Diencephalon (tissue), 1 donor: ENCODE results near the gene TMEM150A. TPM values are rescaled to one million over a fixed set of nuclear protein-coding genes. Genes with fewer than 3 reads are reported as not detected.

Experiments
- small RNA-seq: library from RNA; depleted of rRNA; stranded (forward); fragments of <200 nt; gene quantifications from one replicate; pipeline ENCODE3, GENCODE V24; 2014
- total RNA-seq: library from RNA; depleted of rRNA; stranded (reverse); fragments of >200 nt; gene quantifications from one replicate; pipeline ENCODE4 v1.2.3, GENCODE V29; 2014

TMEM150A gene, protein sequence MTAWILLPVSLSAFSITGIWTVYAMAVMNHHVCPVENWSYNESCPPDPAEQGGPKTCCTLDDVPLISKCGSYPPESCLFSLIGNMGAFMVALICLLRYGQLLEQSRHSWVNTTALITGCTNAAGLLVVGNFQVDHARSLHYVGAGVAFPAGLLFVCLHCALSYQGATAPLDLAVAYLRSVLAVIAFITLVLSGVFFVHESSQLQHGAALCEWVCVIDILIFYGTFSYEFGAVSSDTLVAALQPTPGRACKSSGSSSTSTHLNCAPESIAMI
- total RNA-seq, result 2.5 TPM

GRCh38 chr2:85602476-85603234, at the start of gene TMEM150A:
Gene TMEM150A (minus strand): TSS chr2:85602698. CDS start chr2:85601948, 750 bp downstream.

DNA sequence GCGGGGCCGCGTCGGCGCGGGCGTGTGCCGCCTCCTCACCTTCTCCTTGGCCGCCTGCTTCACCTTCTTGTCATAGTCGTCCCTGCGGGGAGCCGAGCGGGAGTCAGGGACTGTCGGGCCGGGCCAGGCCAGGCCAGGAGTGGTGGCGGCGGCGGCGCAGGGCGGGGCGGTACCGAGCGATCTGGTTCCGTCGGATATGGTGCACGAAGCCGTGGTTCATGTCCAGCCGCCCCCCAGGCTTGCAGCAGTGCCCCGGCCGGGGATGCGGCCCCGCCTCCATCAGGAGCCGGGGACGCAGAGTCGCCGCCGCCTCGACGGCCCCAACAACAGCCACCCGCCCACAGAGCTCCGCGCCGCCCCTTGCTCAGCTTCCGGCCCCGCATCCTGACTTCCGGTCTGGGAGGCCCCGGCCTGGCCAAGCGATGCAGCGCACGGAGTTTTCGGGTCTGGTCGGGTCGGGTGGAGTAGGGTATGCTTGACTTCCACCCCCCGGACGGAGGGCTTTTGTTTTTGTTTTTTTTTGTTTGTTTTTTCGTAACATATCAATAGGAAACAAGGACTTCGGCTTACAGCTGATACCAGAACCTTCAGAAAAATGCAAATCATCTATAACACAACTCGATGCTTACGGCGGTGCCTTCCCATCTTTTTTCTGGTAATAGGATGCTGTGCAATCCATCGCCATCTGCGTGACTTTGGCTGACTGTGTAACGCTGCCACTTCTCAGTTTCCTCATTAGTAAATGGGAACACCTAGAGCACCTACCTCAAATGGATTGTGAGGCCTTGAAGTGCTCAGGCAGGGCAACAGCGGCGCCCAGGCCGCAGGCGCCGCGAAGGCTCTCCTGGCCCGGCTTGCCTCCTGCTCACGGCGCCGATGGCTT, 9.4 kb upstream of the TMEM150A start, which contains the start of gene C2orf68:
Gene C2orf68, minus strand, starts transcription at position 362 of the 883 bp plus-strand sequence. Its CDS starts 82 bp downstream, at position 280.

DNA sequence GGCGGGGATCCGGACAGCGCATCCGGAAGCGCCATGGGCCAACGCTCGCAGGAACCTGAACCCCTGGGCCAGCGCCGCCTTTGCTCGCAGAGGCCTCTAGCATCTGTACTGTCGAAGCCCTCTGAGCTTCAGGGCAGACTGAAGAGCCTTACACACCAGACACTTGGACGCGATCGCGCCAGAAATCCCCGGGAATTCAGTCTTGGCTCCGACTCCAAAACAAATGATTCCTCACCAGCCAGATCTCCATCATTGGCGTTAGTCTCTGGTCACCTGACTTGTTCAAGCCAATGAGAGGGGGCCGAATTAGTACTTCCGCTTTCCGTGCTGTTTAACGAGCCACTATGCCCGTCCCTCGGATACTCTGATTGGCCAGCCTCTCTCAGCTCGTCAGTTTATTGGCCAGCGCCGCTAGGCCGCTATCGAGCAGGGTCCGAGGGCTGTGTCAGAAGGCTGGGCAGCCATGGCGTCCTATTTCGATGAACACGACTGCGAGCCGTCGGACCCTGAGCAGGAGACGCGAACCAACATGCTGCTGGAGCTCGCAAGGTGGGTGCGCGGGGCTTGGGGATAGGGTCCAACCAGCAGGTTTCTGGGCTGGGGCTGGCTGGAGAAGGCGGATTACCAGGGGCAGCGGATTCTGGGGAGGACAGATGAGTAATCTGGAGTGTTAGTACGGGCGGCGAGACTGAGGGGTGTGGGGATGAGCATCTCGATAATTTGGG, 7.0 kb downstream of the TMEM150A start, which contains the start of gene RNF181:
Gene RNF181, plus strand, starts transcription at position 445 of the 725 bp plus-strand sequence. Its CDS starts 19 bp downstream, at position 464.

GRCh38 chr2:85584354-85584856, 18.1 kb downstream of the TMEM150A start, which contains the start of gene VAMP5:
Gene VAMP5 (plus strand): TSS chr2:85584431. CDS start chr2:85584491, 60 bp downstream.

GRCh38 chr2:85577386-85578242, 24.9 kb downstream of the TMEM150A start, which contains the start of gene VAMP8:
Gene VAMP8 (plus strand): TSS chr2:85577586. CDS start chr2:85577647, 61 bp downstream.

DNA sequence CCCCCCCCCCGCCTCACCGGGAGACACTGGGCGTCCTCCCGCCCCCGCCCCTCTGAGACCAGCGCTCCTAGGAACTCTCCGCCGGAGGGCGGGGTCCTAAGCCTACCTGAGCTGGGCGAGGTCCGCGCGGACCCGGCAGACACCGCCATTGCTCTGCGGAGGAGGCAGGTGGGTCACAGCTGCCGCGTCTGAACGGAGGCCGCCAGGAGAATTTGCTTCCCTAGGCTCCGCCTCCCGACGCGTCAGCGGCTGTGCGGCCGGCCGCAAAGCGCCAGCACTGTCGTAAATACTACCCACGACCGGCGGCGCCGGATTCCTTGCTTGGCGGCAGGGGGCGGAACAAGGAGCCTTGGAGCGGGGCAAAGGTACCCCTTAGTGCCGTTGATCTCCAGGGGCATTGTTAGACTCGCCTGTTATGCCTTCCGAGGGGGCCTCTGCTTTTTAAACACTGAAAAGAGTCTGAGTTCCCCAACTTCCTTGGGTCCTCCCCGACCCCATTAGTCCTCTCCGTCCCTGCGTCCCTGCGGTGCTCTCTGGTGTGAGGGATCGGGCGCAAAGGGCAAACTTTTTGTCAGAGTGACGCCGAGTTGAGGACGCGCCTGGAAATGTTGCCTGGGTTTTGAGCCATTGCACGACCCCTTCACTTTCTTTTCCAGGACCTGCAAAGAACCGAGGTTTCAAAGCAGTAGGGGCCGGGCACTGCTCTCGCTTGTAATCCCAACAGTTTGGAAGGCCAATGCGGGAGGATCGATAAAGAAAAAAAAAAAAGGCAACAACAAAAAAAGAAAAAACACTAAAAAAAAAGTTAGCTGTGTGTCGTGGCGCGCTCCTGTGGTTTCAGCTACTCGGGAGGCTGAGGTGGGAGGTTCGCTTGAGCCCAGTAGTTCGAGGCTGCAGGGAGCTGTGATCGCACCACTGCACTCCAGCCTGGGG, 41.0 kb downstream of the TMEM150A start, which contains the start of gene GGCX:
Gene GGCX, minus strand, starts transcription at position 214 of the 933 bp plus-strand sequence. Its CDS starts 65 bp downstream, at position 149.

Small RNA genes lying within 50 kb of the gene (small RNA-seq; reads per million reads assigned to genes)
- not detected for gene RN7SL126P

Other genes with a start within 250 kb of the TMEM150A start
- gene RETSAT, start 248.2 kb downstream of the TMEM150A start, total RNA-seq, result 16.4 TPM
- gene ELMOD3, start 247.9 kb downstream of the TMEM150A start, total RNA-seq, result 15.0 TPM
- gene CAPG, start 192.3 kb downstream of the TMEM150A start, total RNA-seq, result 9.0 TPM
- gene SH2D6, start 184.0 kb downstream of the TMEM150A start, total RNA-seq, result 0.23 TPM
- gene MAT2A, start 63.5 kb downstream of the TMEM150A start, total RNA-seq, result 95.0 TPM
- 28.8 TPM for gene GGCX, start 41.2 kb downstream of the TMEM150A start, total RNA-seq
- 3.0 TPM for gene VAMP8, start 25.1 kb downstream of the TMEM150A start, total RNA-seq
- 5.1 TPM for gene VAMP5, start 18.3 kb downstream of the TMEM150A start, total RNA-seq
- 65.7 TPM for gene RNF181, start 7.0 kb downstream of the TMEM150A start, total RNA-seq
- 29.1 TPM for gene C2orf68, start 9.4 kb upstream of the TMEM150A start, total RNA-seq
- 38.5 TPM for gene USP39, start 13.5 kb upstream of the TMEM150A start, total RNA-seq
- not detected for gene SFTPB, start 65.5 kb upstream of the TMEM150A start, total RNA-seq
- not detected for gene GNLY, start 91.7 kb upstream of the TMEM150A start, total RNA-seq
- gene ATOH8, start 151.3 kb upstream of the TMEM150A start, total RNA-seq, result 3.2 TPM